HFFc6 (cell line): ENCODE measurements around the gene RASAL2. TPM values are rescaled to one million over a fixed set of nuclear protein-coding genes. Genes with fewer than 3 reads are reported as not detected.

ENCODE experiments used
- DNase-seq: peaks from one replicate; pipeline ENCODE4 v3.0.0-alpha.2; 2018
- H3K27ac Mint-ChIP-seq: 2 replicates; pipeline ENCODE4 v1.8.0; 2020; ENCODE audit warnings: mild to moderate bottlenecking, mixed read lengths
- H3K27me3 Mint-ChIP-seq: 2 replicates; pipeline ENCODE4 v1.8.0; 2021; ENCODE audit warnings: mild to moderate bottlenecking, moderate library complexity, mixed read lengths; ENCODE audit not compliant: insufficient read depth
- H3K36me3 Mint-ChIP-seq: 2 replicates; pipeline ENCODE4 v1.8.0; 2021; ENCODE audit warnings: low read depth, mixed read lengths
- H3K4me1 Mint-ChIP-seq: 2 replicates; pipeline ENCODE4 v1.8.0; 2020; ENCODE audit warnings: low read depth, mixed read lengths
- H3K4me3 Mint-ChIP-seq: 2 replicates; pipeline ENCODE4 v1.8.0; 2020; ENCODE audit warnings: mild to moderate bottlenecking, moderate library complexity, mixed read lengths
- H3K9me3 Mint-ChIP-seq: 2 replicates; pipeline ENCODE4 v1.8.0; 2020; ENCODE audit warnings: mild to moderate bottlenecking, mixed read lengths
- total RNA-seq, 6 experiments: library from RNA; stranded (reverse); fragmentation: NEBNext Ultra II Directional; extraction: Animal tissue kit (Norgen Biotek cat#: 25700); gene quantifications; 2 replicates in 1 of 6; 3 replicates in 5 of 6; pipeline ENCODE4 v1.2.3, GENCODE V29; 2021
- TF ChIP-seq, protein P1 (sequence below): fragments of 200-600 bp; sonication (generic); IDR thresholded peaks from 2 replicates; pipeline ENCODE4 v1.5.0; 2021; ENCODE audit warnings: antibody characterized with exemption, mild to moderate bottlenecking

RASAL2 gene
- total RNA-seq, 6 experiments from 2014 or later = 21.2 to 30.7 (median 24.4) TPM

DNA sequence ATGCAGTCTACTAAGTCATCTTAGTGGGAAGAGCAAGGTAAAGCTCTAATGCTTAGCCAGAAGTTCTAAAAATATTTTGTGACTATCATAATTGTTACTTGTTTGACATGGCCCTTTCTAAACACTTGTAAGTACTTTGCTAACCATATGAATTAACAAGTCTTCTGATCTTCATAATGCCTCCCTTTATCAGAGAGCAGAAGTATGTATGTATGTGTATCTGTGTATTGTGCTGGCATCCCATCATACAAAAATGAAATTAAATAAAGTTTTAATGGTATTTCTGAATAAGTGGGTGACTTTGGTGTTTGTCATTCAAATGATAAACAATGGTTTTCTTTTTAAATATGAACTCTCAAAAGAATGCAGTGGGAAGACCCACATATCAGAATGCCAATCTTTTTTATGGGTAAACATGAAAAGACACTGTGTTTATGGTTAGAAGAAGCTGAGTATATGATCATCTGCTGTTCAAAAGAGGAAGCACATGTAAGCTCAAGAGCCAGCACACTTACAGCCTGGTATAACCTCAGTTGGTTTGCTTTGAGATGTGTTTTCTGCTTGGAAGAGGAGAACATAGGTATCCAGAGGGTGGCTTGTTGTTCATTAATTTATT is 243.3 kb downstream of the RASAL2 start:
- Mint-ChIP-seq H3K4me1 (peaks cover 45% of the 10 kb centered on the region), H3K27ac (no peak overlapping the region), H3K36me3 (no peaks in the 10 kb centered on the region), H3K4me3 (no peak overlapping the region), H3K9me3 (no peaks in the 10 kb centered on the region), H3K27me3 (no peaks in the 10 kb centered on the region)
- TF ChIP-seq, protein P1, sequence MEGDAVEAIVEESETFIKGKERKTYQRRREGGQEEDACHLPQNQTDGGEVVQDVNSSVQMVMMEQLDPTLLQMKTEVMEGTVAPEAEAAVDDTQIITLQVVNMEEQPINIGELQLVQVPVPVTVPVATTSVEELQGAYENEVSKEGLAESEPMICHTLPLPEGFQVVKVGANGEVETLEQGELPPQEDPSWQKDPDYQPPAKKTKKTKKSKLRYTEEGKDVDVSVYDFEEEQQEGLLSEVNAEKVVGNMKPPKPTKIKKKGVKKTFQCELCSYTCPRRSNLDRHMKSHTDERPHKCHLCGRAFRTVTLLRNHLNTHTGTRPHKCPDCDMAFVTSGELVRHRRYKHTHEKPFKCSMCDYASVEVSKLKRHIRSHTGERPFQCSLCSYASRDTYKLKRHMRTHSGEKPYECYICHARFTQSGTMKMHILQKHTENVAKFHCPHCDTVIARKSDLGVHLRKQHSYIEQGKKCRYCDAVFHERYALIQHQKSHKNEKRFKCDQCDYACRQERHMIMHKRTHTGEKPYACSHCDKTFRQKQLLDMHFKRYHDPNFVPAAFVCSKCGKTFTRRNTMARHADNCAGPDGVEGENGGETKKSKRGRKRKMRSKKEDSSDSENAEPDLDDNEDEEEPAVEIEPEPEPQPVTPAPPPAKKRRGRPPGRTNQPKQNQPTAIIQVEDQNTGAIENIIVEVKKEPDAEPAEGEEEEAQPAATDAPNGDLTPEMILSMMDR = no peak
- no peak for DNase-seq

DNA sequence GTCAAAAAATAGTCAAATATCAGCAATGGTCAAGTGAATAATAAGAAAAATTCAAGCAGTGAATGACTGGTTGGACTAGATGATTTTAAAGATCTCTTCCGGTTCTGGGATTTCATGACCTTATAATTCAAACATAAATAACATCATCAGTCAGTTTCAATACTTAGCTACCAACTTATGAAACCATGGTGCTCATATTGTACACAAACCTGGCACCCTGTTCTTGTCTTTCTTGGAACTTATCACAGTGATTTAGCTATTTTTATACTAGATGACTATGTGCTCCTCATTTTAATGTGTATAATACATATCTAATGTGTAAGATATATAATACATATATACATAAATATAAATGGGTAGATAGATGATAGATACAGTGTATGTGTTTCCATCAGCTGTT is 245.9 kb downstream of the RASAL2 start:
- H3K36me3 Mint-ChIP-seq = no peaks in the 10 kb centered on the region
- H3K9me3 Mint-ChIP-seq = no peaks in the 10 kb centered on the region
- no peak for DNase-seq
- H3K27ac Mint-ChIP-seq = no peak overlapping the region
- TF ChIP-seq, protein P1 = no peak
- no peak overlapping the region for H3K4me3 Mint-ChIP-seq
- peaks cover 71% of the 10 kb centered on the region for H3K4me1 Mint-ChIP-seq
- no peaks in the 10 kb centered on the region for H3K27me3 Mint-ChIP-seq

DNA sequence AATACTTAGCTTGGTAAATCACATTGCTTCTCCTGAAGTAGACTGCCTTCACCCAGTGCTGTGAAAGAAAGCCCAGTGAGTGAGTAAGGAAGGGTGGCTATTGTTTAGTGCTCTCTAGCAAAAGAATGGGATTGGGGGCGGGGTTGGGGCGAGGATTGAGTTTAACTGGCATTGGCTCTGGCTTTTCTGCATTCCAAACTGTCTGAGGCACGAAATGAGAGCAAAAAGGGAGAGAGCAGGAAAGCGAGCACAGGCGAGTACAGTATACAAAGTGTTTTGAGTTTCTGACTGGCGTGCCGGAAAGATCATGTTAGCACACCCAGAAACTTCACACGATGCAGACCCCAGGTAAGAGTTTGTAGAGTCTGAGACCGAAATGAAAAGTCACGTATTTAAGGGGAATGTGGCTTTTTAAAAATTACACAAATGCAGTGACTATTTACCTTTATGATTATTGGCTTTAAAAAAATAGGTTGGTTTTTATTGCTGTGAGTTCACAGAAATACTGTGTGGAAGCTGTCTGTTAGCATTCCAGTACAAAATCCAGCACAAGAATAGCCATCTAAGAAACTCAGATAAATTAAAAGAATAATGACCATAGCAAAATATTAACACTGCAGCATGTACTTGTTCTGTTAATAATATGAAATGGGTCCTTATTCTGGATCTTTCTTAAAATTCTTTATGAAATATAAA is 247.5 kb downstream of the RASAL2 start:
- H3K9me3 Mint-ChIP-seq = no peaks in the 10 kb centered on the region
- TF ChIP-seq, protein P1 = no peak
- H3K27me3 Mint-ChIP-seq = no peaks in the 10 kb centered on the region
- peak overlapping the region; percentile 79 for H3K27ac Mint-ChIP-seq
- peaks cover 87% of the 10 kb centered on the region for H3K4me1 Mint-ChIP-seq
- peak; percentile 67 for DNase-seq
- no peaks in the 10 kb centered on the region for H3K36me3 Mint-ChIP-seq
- H3K4me3 Mint-ChIP-seq = peak overlapping the region; percentile 83

DNA sequence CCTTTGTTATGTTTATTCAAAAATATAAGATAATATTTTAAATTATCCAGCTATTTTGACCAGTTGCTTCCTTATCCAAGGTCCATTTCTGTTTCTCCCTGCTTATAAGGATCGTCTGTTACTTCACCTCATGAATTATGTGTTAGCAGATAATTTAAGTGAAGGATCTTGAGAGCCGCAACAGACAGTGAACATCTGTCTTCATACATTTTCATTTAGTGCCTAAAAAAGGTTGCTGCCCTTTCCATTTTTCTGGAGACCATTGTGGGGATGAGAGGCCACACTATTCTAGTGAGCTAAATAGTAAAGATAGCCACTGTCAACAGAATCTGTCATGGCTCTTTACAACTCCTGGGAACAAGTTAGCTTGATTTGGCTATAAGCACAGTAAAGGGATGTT is 248.8 kb downstream of the RASAL2 start:
- no peaks in the 10 kb centered on the region for H3K27me3 Mint-ChIP-seq
- H3K9me3 Mint-ChIP-seq = no peaks in the 10 kb centered on the region
- DNase-seq = no peak
- no peak overlapping the region for H3K4me3 Mint-ChIP-seq
- TF ChIP-seq, protein P1 = no peak
- no peaks in the 10 kb centered on the region for H3K36me3 Mint-ChIP-seq
- H3K4me1 Mint-ChIP-seq = peaks cover 88% of the 10 kb centered on the region
- H3K27ac Mint-ChIP-seq = peak overlapping the region; percentile 39

DNA sequence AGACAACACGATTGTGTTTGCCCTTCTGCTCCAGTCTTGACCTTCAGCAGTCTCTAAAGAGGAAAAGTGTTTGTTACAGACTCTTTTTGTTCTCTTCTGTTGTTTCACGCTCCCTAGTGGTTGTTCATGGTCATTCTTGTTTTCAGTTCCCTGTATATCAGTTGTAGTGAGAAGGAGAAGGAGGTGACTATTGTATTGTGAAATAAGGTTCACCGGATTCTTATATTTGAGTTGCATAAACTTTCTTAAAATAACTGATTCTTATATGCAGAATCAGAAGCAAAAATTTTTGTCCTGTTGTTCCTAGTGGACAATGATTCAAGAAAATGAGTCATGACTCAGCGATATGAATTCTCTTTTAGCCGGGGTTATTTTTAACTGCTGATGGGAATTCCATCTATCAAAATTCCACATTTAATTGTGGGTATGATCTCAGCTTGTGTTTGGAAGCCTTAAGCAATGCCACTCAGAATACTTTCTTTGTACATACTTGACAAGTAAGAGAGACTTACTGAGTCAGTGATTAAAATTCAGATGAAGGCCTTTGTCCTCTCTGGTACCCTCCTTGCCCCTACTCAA is 250.7 kb downstream of the RASAL2 start:
- peaks cover 79% of the 10 kb centered on the region for H3K4me1 Mint-ChIP-seq
- DNase-seq = peak; percentile 95
- peak overlapping the region; percentile 88 for H3K27ac Mint-ChIP-seq
- 0 out of 2 replicates have a peak, but pooled peaks cover 4% of the 10 kb centered on the region for H3K36me3 Mint-ChIP-seq
- TF ChIP-seq, protein P1 = peak; percentile 81
- no peaks in the 10 kb centered on the region for H3K27me3 Mint-ChIP-seq
- H3K9me3 Mint-ChIP-seq = no peaks in the 10 kb centered on the region
- peak overlapping the region; percentile 76 for H3K4me3 Mint-ChIP-seq
